Caco-2 (cell line): Measurements from ENCODE around the gene RNF38. TPM values are rescaled to one million over a fixed set of nuclear protein-coding genes. Genes with fewer than 3 reads are reported as not detected.
"Not testable (repeated sequence)": the region's sequence is repeated elsewhere in the genome, so short reads cannot be mapped to it uniquely, and the experiment has no call there.

ENCODE experiments used
- BruUV-seq: library from RNA; stranded (reverse); fragments of 400-500 nt; replicated peaks from 2 replicates; lab custom pipeline; 2021; lab: Mats Ljungman, UMichigan
- CTCF ChIA-PET: fragments of 300-600 bp; sonication (Branson Sonifier 250); formaldehyde crosslinking; loops from one replicate; lab custom pipeline; 2022; ENCODE audit warnings: antibody characterized with exemption; lab: Charles Lee
- POLR2A ChIA-PET: fragments of 300-600 bp; sonication (Branson Sonifier 250); formaldehyde crosslinking; loops from one replicate; lab custom pipeline; 2022; ENCODE audit warnings: antibody characterized with exemption; lab: Charles Lee
- DNase-seq, 2 experiments: peaks; one replicate each; pipeline versions ENCODE4 v3.0.0 to v3.0.0-alpha.2; 2020 to 2022
- H3K27me3 ChIP-seq: replicated peaks from 2 replicates; pipeline ENCODE4 v1.6.0; 2011; ENCODE audit warnings: low read length; ENCODE audit not compliant: control insufficient read depth, insufficient read depth
- H3K36me3 ChIP-seq: 2 replicates; pipeline ENCODE4 v1.5.1; 2011; ENCODE audit warnings: low read length; ENCODE audit not compliant: control insufficient read depth, insufficient read depth
- H3K4me1 ChIP-seq: fragments of 250-450 bp; sonication (Bioruptor Pico); 2 replicates; pipeline ENCODE4 v1.5.1; 2020; ENCODE audit warnings: mild to moderate bottlenecking
- H3K4me3 ChIP-seq: 2 replicates; pipeline ENCODE4 v1.5.1; 2011; ENCODE audit warnings: low read depth, mild to moderate bottlenecking, control low read depth, low read length
- H3K9me3 ChIP-seq: fragments of 250-450 bp; sonication (Bioruptor Pico); 2 replicates; pipeline ENCODE4 v1.5.1; 2020; ENCODE audit warnings: mild to moderate bottlenecking, moderate library complexity
- H3K27ac Mint-ChIP-seq: one replicate; pipeline ENCODE4 v1.8.0; 2022; ENCODE audit warnings: mixed read lengths; ENCODE audit not compliant: unreplicated experiment
- H3K27me3 Mint-ChIP-seq: one replicate; pipeline ENCODE4 v1.8.0; 2022; ENCODE audit warnings: mixed read lengths; ENCODE audit not compliant: insufficient read depth, unreplicated experiment
- H3K36me3 Mint-ChIP-seq: one replicate; pipeline ENCODE4 v1.8.0; 2022; ENCODE audit warnings: mild to moderate bottlenecking, mixed read lengths; ENCODE audit not compliant: insufficient read depth, unreplicated experiment
- H3K4me1 Mint-ChIP-seq: one replicate; pipeline ENCODE4 v1.8.0; 2022; ENCODE audit warnings: low read depth, mixed read lengths; ENCODE audit not compliant: unreplicated experiment
- H3K4me3 Mint-ChIP-seq: one replicate; pipeline ENCODE4 v1.8.0; 2022; ENCODE audit warnings: mild to moderate bottlenecking, moderate library complexity, mixed read lengths; ENCODE audit not compliant: unreplicated experiment
- H3K9me3 Mint-ChIP-seq: one replicate; pipeline ENCODE4 v1.8.0; 2022; ENCODE audit warnings: mixed read lengths; ENCODE audit not compliant: unreplicated experiment
- intact Hi-C: fragments of 100-400 bp; cut with micrococcal nuclease; formaldehyde crosslinking; loops from one replicate; pipeline ENCODE4 v1.10.0; 2022; ENCODE audit not compliant: unreplicated experiment
- total RNA-seq: library from RNA; stranded (reverse); gene quantifications from 2 replicates; pipeline ENCODE4 v1.2.3, GENCODE V29; 2022
- TF ChIP-seq, protein P1 (sequence below), 2 experiments: fragments of 200-600 bp in 1 of 2; IDR thresholded peaks; 1 replicate in 1 of 2; 2 replicates in 1 of 2; pipeline versions ENCODE4 v1.5.1 to v1.8.0; 2011 to 2022; ENCODE audit warnings: antibody characterized with exemption in 1 of 2, control low read depth in 1 of 2, inconsistent platforms in 1 of 2, low read depth in 1 of 2, low read length in 1 of 2, mild to moderate bottlenecking in 1 of 2, moderate library complexity in 1 of 2; ENCODE audit not compliant: insufficient read depth in 1 of 2, severe bottlenecking in 1 of 2, unreplicated experiment in 1 of 2

Gene RNF38
- total RNA-seq, 1 experiment from 2014 or later = 43.3 TPM

DNA sequence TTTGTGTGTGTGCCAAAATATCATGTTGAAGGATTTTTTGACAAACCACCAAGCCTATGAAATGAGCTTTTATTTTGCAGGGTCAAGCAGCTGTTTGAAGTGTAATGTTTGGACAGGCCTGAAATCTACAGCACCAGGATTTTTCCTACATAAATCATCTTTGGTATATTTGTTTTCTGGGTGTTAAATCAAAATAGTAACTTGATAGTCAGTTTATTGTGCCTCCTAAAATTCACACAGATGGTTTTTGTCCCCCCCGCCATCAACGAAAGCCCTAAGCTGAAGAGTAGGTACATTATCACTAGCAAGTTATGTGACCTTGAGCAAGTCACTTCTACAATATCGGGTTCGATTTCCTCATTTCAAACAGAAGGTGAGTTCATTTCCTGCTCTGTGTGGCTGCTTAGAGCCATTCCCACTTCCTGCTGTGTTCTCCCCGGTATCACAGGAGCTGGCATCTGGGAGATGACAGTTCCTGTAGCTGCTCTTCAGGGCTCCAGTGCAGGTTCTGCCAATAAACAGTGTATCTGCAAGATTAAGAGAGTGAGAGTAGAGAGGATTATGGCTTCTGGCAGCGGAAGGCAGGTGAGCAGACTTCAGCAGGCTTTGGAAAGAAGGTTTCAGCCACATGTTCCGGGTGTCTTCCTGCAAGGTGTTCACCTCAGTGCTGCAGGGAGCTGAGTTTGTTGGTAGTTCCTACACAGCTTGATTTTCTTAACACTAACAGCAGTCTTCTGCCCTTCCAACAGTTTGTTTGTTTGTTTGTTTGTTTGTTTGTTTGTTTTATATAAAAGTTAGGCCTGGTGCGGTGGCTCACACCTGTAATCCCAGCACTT is 93.4 kb downstream of the RNF38 start:
- Histone ChIP-seq H3K4me1 (peaks cover 12% of the 10 kb centered on the region), H3K27me3 (no peaks in the 10 kb centered on the region), H3K9me3 (no peaks in the 10 kb centered on the region), H3K4me3 (no peak overlapping the region), H3K36me3 (no peaks in the 10 kb centered on the region)
- ChIA-PET CTCF (no interaction called here), POLR2A (no interaction called here)
- Mint-ChIP-seq H3K36me3 (no peaks in the 10 kb centered on the region), H3K4me1 (peaks cover 7% of the 10 kb centered on the region), H3K4me3 (no peak overlapping the region), H3K27ac (peak overlapping the region; percentile 21), H3K27me3 (no peaks in the 10 kb centered on the region), H3K9me3 (no peaks in the 10 kb centered on the region)
- intact Hi-C loops = no loop called here
- DNase-seq = no peak
- TF ChIP-seq, protein P1, sequence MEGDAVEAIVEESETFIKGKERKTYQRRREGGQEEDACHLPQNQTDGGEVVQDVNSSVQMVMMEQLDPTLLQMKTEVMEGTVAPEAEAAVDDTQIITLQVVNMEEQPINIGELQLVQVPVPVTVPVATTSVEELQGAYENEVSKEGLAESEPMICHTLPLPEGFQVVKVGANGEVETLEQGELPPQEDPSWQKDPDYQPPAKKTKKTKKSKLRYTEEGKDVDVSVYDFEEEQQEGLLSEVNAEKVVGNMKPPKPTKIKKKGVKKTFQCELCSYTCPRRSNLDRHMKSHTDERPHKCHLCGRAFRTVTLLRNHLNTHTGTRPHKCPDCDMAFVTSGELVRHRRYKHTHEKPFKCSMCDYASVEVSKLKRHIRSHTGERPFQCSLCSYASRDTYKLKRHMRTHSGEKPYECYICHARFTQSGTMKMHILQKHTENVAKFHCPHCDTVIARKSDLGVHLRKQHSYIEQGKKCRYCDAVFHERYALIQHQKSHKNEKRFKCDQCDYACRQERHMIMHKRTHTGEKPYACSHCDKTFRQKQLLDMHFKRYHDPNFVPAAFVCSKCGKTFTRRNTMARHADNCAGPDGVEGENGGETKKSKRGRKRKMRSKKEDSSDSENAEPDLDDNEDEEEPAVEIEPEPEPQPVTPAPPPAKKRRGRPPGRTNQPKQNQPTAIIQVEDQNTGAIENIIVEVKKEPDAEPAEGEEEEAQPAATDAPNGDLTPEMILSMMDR (IDR thresholded peaks at IDR 0.05; ENCODE audit: insufficient read depth in 1 of 2, low read depth in 1 of 2, low read length in 1 of 2, severe bottlenecking in 1 of 2, unreplicated experiment in 1 of 2) = no peak
- no TSS peak for BruUV-seq

DNA sequence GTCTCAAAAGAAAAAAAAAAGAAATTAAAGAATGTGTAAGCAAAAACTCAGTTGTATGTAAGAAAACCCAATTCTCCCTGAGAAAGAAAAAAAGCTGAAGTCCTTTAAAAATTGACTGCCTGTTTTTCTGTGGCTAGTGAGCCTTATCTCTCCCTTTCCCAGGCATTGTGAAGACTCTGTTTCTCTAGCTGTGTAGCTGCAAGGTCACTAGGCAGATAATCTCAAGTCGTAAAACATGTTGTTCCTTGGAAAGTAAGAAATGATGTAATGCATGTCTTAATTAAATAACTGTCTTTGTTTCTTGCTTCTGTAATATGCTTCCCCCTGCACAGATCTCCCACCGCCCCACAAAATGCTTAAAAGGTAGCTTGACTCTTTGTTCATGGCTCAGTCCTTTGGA is 95.7 kb downstream of the RNF38 start:
- CTCF ChIA-PET, H3K27me3 Mint-ChIP-seq, H3K4me3 ChIP-seq, DNase-seq, H3K27me3 ChIP-seq, intact Hi-C loops, BruUV-seq, H3K36me3 ChIP-seq, H3K9me3 ChIP-seq, H3K4me3 Mint-ChIP-seq, H3K36me3 Mint-ChIP-seq, H3K9me3 Mint-ChIP-seq, H3K4me1 Mint-ChIP-seq, POLR2A ChIA-PET: not testable (repeated sequence)
- H3K4me1 ChIP-seq = peaks cover 12% of the 10 kb centered on the region
- peak overlapping the region; percentile 53 for H3K27ac Mint-ChIP-seq

DNA sequence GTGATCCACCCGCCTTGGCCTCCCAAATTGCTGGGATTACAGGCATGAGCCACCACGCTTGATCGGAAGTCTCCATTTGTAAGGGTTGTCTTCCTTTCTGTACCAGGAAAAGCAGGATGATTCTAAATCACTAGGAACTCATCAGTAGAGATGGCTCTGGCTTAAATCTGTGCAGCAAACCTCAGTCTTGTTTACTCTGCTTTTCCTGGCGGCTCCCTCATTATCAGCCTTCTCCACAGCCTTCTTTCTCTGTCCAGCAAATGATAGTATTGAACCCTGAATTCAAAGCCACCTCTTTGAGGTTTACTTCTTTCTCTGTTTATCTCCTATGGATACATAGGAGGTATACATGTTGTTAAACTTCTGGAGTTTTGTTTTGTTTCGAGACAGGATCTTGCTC is 98.8 kb downstream of the RNF38 start:
- no peaks in the 10 kb centered on the region for H3K27me3 ChIP-seq
- no peaks in the 10 kb centered on the region for H3K9me3 ChIP-seq
- POLR2A ChIA-PET = no interaction called here
- Mint-ChIP-seq H3K4me3 (no peak overlapping the region), H3K36me3 (no peaks in the 10 kb centered on the region), H3K4me1 (peaks cover 7% of the 10 kb centered on the region), H3K9me3 (no peaks in the 10 kb centered on the region), H3K27ac (no peak overlapping the region), H3K27me3 (no peaks in the 10 kb centered on the region)
- no peaks in the 10 kb centered on the region for H3K36me3 ChIP-seq
- intact Hi-C loops = no loop called here
- TF ChIP-seq, protein P1 (IDR thresholded peaks at IDR 0.05; ENCODE audit: insufficient read depth in 1 of 2, low read depth in 1 of 2, low read length in 1 of 2, severe bottlenecking in 1 of 2, unreplicated experiment in 1 of 2) = no peak
- CTCF ChIA-PET = interaction anchor here (0.9 kb wide), 1 partner anchor 41 kb away, joined by 3 read pairs; no protein-coding TSS in a partner anchor
- H3K4me3 ChIP-seq = no peak overlapping the region
- no TSS peak for BruUV-seq
- no peak for DNase-seq
- H3K4me1 ChIP-seq = peaks cover 18% of the 10 kb centered on the region
